H9 (cell line): ENCODE measurements around the gene CARM1. TPM values are rescaled to one million over a fixed set of nuclear protein-coding genes. Genes with fewer than 3 reads are reported as not detected.
"Not testable (repeated sequence)": the region's sequence is repeated elsewhere in the genome, so short reads cannot be mapped to it uniquely, and the experiment has no call there.

Experiments
- DNase-seq: peaks from one replicate; pipeline ENCODE4 v3.0.0-alpha.2; 2017
- H2AFZ ChIP-seq: one replicate; pipeline ENCODE4 v1.6.1; 2013; ENCODE audit warnings: mild to moderate bottlenecking, low read length, control low read depth, moderate library complexity
- H2AK5ac ChIP-seq: 2 replicates; pipeline ENCODE4 v1.6.1; 2013; ENCODE audit warnings: low read length, control low read depth, mixed read lengths; ENCODE audit not compliant: insufficient read length
- H2BK120ac ChIP-seq: one replicate; pipeline ENCODE4 v1.6.1; 2013; ENCODE audit warnings: low read depth, mild to moderate bottlenecking, low read length, control low read depth, inconsistent platforms; ENCODE audit not compliant: poor library complexity, severe bottlenecking
- H2BK12ac ChIP-seq: 2 replicates; pipeline ENCODE4 v1.6.1; 2013; ENCODE audit warnings: low read length, control low read depth, mixed read lengths, low read depth; ENCODE audit not compliant: insufficient read length
- H2BK15ac ChIP-seq: 2 replicates; pipeline ENCODE4 v1.6.1; 2013; ENCODE audit warnings: low read depth, low read length, control low read depth
- H2BK20ac ChIP-seq: one replicate; pipeline ENCODE4 v1.6.1; 2013; ENCODE audit warnings: low read depth, mild to moderate bottlenecking, low read length, control low read depth, inconsistent platforms; ENCODE audit not compliant: poor library complexity, severe bottlenecking
- H2BK5ac ChIP-seq: 2 replicates; pipeline ENCODE4 v1.6.1; 2013; ENCODE audit warnings: low read length, control low read depth, mixed read lengths; ENCODE audit not compliant: insufficient read length
- H3K14ac ChIP-seq: 2 replicates; pipeline ENCODE4 v1.6.1; 2013; ENCODE audit warnings: low read length, control low read depth; ENCODE audit not compliant: insufficient read depth
- H3K18ac ChIP-seq: 2 replicates; pipeline ENCODE4 v1.6.1; 2013; ENCODE audit warnings: low read depth, mild to moderate bottlenecking, mixed read lengths, low read length, control low read depth; ENCODE audit not compliant: insufficient read length
- H3K23ac ChIP-seq: 2 replicates; pipeline ENCODE4 v1.6.1; 2013; ENCODE audit warnings: low read length, control low read depth, mixed read lengths, low read depth; ENCODE audit not compliant: insufficient read length
- H3K23me2 ChIP-seq: 2 replicates; pipeline ENCODE4 v1.6.1; 2013; ENCODE audit warnings: low read depth, mild to moderate bottlenecking, mixed read lengths, low read length, control low read depth; ENCODE audit not compliant: insufficient read length, poor library complexity, severe bottlenecking
- H3K27ac ChIP-seq: 2 replicates; pipeline ENCODE4 v1.5.1; 2013; ENCODE audit warnings: low read length, control low read depth, mixed read lengths, low read depth; ENCODE audit not compliant: insufficient read length
- H3K27me3 ChIP-seq: 2 replicates; pipeline ENCODE4 v1.6.1; 2013; ENCODE audit warnings: low read length, control low read depth, inconsistent platforms; ENCODE audit not compliant: insufficient read depth
- H3K4ac ChIP-seq: 2 replicates; pipeline ENCODE4 v1.6.1; 2013; ENCODE audit warnings: low read depth, mild to moderate bottlenecking, control low read depth, inconsistent platforms, low read length, moderate library complexity
- H3K4me1 ChIP-seq: 2 replicates; pipeline ENCODE4 v1.6.1; 2013; ENCODE audit warnings: low read length, control low read depth, inconsistent platforms; ENCODE audit not compliant: insufficient read depth
- H3K4me2 ChIP-seq: 2 replicates; pipeline ENCODE4 v1.6.1; 2013; ENCODE audit warnings: low read length, control low read depth, mixed read lengths; ENCODE audit not compliant: insufficient read length, insufficient read depth
- H3K56ac ChIP-seq: 2 replicates; pipeline ENCODE4 v1.6.1; 2013; ENCODE audit warnings: low read depth, mild to moderate bottlenecking, mixed read lengths, low read length, control low read depth; ENCODE audit not compliant: insufficient read length
- H3K79me1 ChIP-seq: 2 replicates; pipeline ENCODE4 v1.6.1; 2013; ENCODE audit warnings: low read depth, mild to moderate bottlenecking, moderate library complexity, low read length, control low read depth, inconsistent platforms; ENCODE audit not compliant: insufficient read depth, poor library complexity, severe bottlenecking
- H3K79me2 ChIP-seq: 2 replicates; pipeline ENCODE4 v1.6.1; 2013; ENCODE audit warnings: low read length, control low read depth, inconsistent platforms; ENCODE audit not compliant: insufficient read depth
- H3K9ac ChIP-seq: 2 replicates; pipeline ENCODE4 v1.6.1; 2013; ENCODE audit warnings: low read length, control low read depth, mixed read lengths; ENCODE audit not compliant: insufficient read length; ENCODE audit errors: extremely low read depth
- H3K9me3 ChIP-seq: one replicate; pipeline ENCODE4 v1.6.1; 2013; ENCODE audit warnings: low read depth, low read length, inconsistent platforms; ENCODE audit not compliant: control insufficient read depth
- H3T11ph ChIP-seq: one replicate; pipeline ENCODE4 v1.6.1; 2013; ENCODE audit warnings: mild to moderate bottlenecking, low read length, control low read depth, inconsistent platforms
- H4K20me1 ChIP-seq: one replicate; pipeline ENCODE4 v1.6.1; 2013; ENCODE audit not compliant: control insufficient read depth, insufficient read length, insufficient read depth
- H4K5ac ChIP-seq: 2 replicates; pipeline ENCODE4 v1.6.1; 2013; ENCODE audit warnings: low read depth, mild to moderate bottlenecking, mixed read lengths, low read length, control low read depth; ENCODE audit not compliant: insufficient read length
- H4K8ac ChIP-seq: replicated peaks from 2 replicates; pipeline ENCODE4 v1.6.1; 2013; ENCODE audit warnings: low read length, control low read depth, mixed read lengths, low read depth; ENCODE audit not compliant: insufficient read length
- H4K91ac ChIP-seq: 2 replicates; pipeline ENCODE4 v1.6.1; 2013; ENCODE audit warnings: low read depth, mild to moderate bottlenecking, moderate library complexity, mixed read lengths, low read length, control low read depth; ENCODE audit not compliant: insufficient read length
- H3K27ac Mint-ChIP-seq, 3 experiments: 2 replicates in 2 of 3; 3 replicates in 1 of 3; pipeline ENCODE4 v1.8.0; 2020 to 2021; ENCODE audit warnings: mixed read lengths in 3 of 3, mild to moderate bottlenecking in 1 of 3, moderate library complexity in 1 of 3
- H3K27me3 Mint-ChIP-seq: 2 replicates; pipeline ENCODE4 v1.8.0; 2021; ENCODE audit warnings: low read depth, mild to moderate bottlenecking, moderate library complexity, mixed read lengths
- H3K36me3 Mint-ChIP-seq, 3 experiments: 2 replicates in 2 of 3; 3 replicates in 1 of 3; pipeline ENCODE4 v1.8.0; 2020 to 2021; ENCODE audit warnings: low read depth in 3 of 3, mixed read lengths in 3 of 3; ENCODE audit not compliant: insufficient read depth in 1 of 3
- H3K4me1 Mint-ChIP-seq, 2 experiments: 2 replicates each; pipeline ENCODE4 v1.8.0; 2020; ENCODE audit warnings: mixed read lengths in 2 of 2
- H3K4me3 Mint-ChIP-seq, 2 experiments: 2 replicates in 1 of 2; 3 replicates in 1 of 2; pipeline ENCODE4 v1.8.0; 2020 to 2021; ENCODE audit warnings: mild to moderate bottlenecking in 2 of 2, mixed read lengths in 2 of 2, moderate library complexity in 1 of 2
- H3K9me3 Mint-ChIP-seq, 2 experiments: 2 replicates in 1 of 2; 3 replicates in 1 of 2; pipeline ENCODE4 v1.8.0; 2020; ENCODE audit warnings: mild to moderate bottlenecking in 2 of 2, mixed read lengths in 2 of 2, moderate library complexity in 1 of 2
- WGBS: extraction: QIAGEN DNeasy Blood & Tissue Kit; methylation state at CpG from one replicate; pipeline ENCODE4 v1.1.7; 2013; ENCODE audit warnings: missing lambda C conversion rate, low lambda C conversion rate, mixed read lengths; ENCODE audit not compliant: insufficient read length; ENCODE audit errors: extremely low coverage; 5-methylcytosine and 5-hydroxymethylcytosine counted together
- total RNA-seq: library from RNA; stranded (reverse); gene quantifications from 2 replicates; pipeline ENCODE4 v1.2.1, GENCODE V29; 2021
- TF ChIP-seq, protein P1 (sequence below): fragments of 200-600 bp; sonication (generic); conservative IDR thresholded peaks from 3 replicates; pipeline ENCODE4 v1.8.0; 2021; ENCODE audit warnings: antibody characterized with exemption, mild to moderate bottlenecking

CARM1 gene
- total RNA-seq, 1 experiment from 2014 or later: 111 TPM

DNA sequence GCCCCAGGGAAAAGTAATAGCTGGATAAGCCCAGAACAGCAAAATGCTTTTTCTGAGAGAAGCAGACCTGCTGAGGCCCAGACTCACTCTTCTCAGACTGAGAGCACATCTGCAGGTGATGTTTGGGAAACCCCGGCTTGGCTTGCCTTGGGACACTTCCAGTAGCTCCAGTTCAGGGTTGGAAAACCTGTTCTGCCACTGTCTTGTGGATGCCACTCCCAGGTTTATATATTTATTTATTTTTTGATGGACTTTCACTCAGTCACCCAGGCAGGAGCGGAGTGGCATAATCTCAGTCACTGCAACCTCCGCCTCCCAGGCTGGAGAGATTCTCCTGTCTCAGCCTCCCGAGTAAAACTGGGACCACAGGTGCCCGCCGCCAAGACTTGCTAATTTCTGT is 81.5 kb downstream of the CARM1 start:
- Histone ChIP-seq H2BK20ac (no peak overlapping the region), H3K4ac (no peak overlapping the region), H3T11ph (no peak overlapping the region), H2AK5ac (no peak overlapping the region), H3K23me2 (no peaks in the 10 kb centered on the region), H3K79me2 (no peaks in the 10 kb centered on the region), H3K18ac (no peak overlapping the region), H2AFZ (no peak overlapping the region), H3K4me2 (no peak overlapping the region), H3K79me1 (no peaks in the 10 kb centered on the region), H3K23ac (no peak overlapping the region), H2BK12ac (no peak overlapping the region), H2BK120ac (no peak overlapping the region), H2BK5ac (no peak overlapping the region), H3K27ac (no peak overlapping the region), H3K27me3 (no peaks in the 10 kb centered on the region), H4K5ac (no peak overlapping the region), H3K9ac (no peak overlapping the region), H3K56ac (no peak overlapping the region), H3K4me1 (no peaks in the 10 kb centered on the region), H2BK15ac (no peak overlapping the region), H4K20me1 (no peaks in the 10 kb centered on the region), H4K91ac (no peak overlapping the region), H3K14ac (no peak overlapping the region), H4K8ac (no peak overlapping the region), H3K9me3 (no peaks in the 10 kb centered on the region)
- no peaks in the 10 kb centered on the region for H3K9me3 Mint-ChIP-seq
- no peak overlapping the region for H3K4me3 Mint-ChIP-seq
- DNase-seq: no peak
- TF ChIP-seq, protein P1, sequence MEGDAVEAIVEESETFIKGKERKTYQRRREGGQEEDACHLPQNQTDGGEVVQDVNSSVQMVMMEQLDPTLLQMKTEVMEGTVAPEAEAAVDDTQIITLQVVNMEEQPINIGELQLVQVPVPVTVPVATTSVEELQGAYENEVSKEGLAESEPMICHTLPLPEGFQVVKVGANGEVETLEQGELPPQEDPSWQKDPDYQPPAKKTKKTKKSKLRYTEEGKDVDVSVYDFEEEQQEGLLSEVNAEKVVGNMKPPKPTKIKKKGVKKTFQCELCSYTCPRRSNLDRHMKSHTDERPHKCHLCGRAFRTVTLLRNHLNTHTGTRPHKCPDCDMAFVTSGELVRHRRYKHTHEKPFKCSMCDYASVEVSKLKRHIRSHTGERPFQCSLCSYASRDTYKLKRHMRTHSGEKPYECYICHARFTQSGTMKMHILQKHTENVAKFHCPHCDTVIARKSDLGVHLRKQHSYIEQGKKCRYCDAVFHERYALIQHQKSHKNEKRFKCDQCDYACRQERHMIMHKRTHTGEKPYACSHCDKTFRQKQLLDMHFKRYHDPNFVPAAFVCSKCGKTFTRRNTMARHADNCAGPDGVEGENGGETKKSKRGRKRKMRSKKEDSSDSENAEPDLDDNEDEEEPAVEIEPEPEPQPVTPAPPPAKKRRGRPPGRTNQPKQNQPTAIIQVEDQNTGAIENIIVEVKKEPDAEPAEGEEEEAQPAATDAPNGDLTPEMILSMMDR: no peak
- H3K36me3 Mint-ChIP-seq: no peaks in the 10 kb centered on the region
- WGBS: no CpG with 5 or more reads among the region's 6 CpGs
- H3K27me3 Mint-ChIP-seq: no peaks in the 10 kb centered on the region; the same call in 1 of the 2 replicates
- no peak overlapping the region for H3K27ac Mint-ChIP-seq
- H3K4me1 Mint-ChIP-seq: no peaks in the 10 kb centered on the region

DNA sequence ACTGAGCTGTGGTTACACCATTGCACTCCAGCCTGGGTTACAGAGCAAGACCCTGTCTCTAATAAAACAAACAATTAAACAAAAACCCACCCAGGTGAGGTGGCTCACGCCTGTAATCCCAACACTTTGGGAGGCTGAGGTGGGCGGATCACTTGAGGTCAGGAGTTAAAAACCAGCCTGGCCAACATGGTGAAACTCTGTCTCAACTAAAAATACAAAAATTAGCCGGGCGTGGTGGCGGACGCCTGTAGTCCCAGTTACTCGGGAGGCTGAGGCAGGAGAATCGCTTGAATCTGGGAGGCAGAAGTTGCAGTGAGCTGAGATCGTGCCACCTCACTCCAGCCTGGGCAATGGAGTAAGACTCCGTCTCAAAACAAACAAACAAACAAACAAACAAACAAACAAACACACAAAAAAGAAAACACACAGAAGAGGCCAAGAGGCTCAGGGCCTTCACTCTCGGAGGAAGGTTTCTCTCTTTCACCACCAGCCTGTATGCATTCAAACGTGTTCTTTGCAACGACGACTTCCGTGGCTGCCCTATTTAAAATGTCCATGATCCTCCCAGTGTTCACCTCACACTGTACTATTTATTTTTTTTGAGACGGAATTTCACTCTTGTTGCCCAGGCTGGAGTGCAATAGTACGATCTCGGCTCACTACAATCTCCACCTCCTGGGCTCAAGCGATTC is 88.1 kb downstream of the CARM1 start:
- H3K4ac ChIP-seq, H2BK5ac ChIP-seq, H3K9me3 Mint-ChIP-seq, H3K9ac ChIP-seq, H3K4me1 ChIP-seq, H3K23ac ChIP-seq, H4K91ac ChIP-seq, H3K18ac ChIP-seq, H2BK20ac ChIP-seq, H3K36me3 Mint-ChIP-seq, H2BK120ac ChIP-seq, H3K27me3 Mint-ChIP-seq, H3K27ac ChIP-seq, H4K20me1 ChIP-seq, H4K8ac ChIP-seq, H2BK15ac ChIP-seq, H3K27me3 ChIP-seq, H3K79me1 ChIP-seq, H3K14ac ChIP-seq, H3K9me3 ChIP-seq, H2BK12ac ChIP-seq, H3K56ac ChIP-seq, H2AK5ac ChIP-seq, H3T11ph ChIP-seq, H2AFZ ChIP-seq, H4K5ac ChIP-seq, DNase-seq: not testable (repeated sequence)
- Histone ChIP-seq H3K4me2 (peak overlapping the region; percentile 79), H3K23me2 (peaks cover 15% of the 10 kb centered on the region), H3K79me2 (peaks cover 27% of the 10 kb centered on the region)
- peaks cover 17 to 20% of the 10 kb centered on the region in 2 experiments for H3K4me1 Mint-ChIP-seq
- H3K27ac Mint-ChIP-seq: 0 out of 7 replicates have a peak overlapping the region, but pooled peaks of 1 of the 3 experiments have one; percentile 27
- no CpG with 5 or more reads among the region's 19 CpGs for WGBS
- peak overlapping the region; percentile 79 to 86 for H3K4me3 Mint-ChIP-seq
